Body of pancreas (tissue), 4 donors: ENCODE data around the gene LAIR1.

ENCODE experiments used
- POLR2A ChIP-seq, 3 donors: fragments of 450-650 bp; IDR thresholded peaks; one replicate each; pipeline ENCODE4 v1.6.1; 2016; ENCODE audit warnings: antibody characterized with exemption in 3 of 3, mild to moderate bottlenecking in 2 of 3
- TF ChIP-seq, protein P1 (sequence below), 7 experiments: fragments of 450-650 bp in 4 of 7; fragments of 200-600 bp in 3 of 7; sonication (generic) in 3 of 7; IDR thresholded peaks; one replicate each; pipeline ENCODE4 v1.5.1; 2016 to 2019; ENCODE audit warnings: antibody characterized with exemption in 7 of 7

DNA sequence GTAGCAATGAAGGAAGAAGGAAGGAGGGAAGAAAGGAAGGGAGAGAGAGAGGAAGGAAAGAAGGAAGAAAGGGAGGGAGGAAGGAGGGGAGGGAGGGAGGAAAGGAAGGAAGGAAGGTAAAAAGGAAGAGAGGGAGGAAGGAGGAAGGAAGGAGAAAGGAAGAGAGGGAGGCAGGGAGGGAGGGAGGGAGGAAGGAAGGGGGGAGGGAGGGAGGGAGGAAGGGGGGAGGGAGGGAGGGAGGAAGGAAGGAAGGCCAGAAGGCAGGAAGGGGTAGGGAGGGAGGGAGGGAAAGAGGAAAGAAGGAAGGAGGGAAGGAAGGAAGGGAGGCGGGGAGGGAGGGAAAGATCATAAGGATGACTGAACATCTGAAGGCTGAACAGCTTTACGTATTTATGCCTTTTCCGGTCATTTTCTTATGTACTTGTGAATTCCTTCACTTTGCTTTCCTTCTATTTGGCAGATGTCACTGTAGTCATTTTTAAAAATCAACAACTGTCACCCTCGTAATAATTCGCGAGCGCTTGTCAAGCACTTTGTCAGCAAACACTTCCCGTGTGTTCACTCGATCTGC, 43.8 kb upstream of the LAIR1 start:
- TF ChIP-seq, protein P1, sequence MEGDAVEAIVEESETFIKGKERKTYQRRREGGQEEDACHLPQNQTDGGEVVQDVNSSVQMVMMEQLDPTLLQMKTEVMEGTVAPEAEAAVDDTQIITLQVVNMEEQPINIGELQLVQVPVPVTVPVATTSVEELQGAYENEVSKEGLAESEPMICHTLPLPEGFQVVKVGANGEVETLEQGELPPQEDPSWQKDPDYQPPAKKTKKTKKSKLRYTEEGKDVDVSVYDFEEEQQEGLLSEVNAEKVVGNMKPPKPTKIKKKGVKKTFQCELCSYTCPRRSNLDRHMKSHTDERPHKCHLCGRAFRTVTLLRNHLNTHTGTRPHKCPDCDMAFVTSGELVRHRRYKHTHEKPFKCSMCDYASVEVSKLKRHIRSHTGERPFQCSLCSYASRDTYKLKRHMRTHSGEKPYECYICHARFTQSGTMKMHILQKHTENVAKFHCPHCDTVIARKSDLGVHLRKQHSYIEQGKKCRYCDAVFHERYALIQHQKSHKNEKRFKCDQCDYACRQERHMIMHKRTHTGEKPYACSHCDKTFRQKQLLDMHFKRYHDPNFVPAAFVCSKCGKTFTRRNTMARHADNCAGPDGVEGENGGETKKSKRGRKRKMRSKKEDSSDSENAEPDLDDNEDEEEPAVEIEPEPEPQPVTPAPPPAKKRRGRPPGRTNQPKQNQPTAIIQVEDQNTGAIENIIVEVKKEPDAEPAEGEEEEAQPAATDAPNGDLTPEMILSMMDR (IDR thresholded peaks at IDR 0.05): no peak
- no peak for TF ChIP-seq POLR2A (IDR thresholded peaks at IDR 0.05)
